ENCODE measurements around the gene MYH8. TPM values are rescaled to one million over a fixed set of nuclear protein-coding genes. Genes with fewer than 3 reads are reported as not detected.

The MYH8 gene
- total and polyA plus RNA-seq, 10 donors: 0.02 to 0.54 (median 0.15) TPM; not detected in 1

DNA sequence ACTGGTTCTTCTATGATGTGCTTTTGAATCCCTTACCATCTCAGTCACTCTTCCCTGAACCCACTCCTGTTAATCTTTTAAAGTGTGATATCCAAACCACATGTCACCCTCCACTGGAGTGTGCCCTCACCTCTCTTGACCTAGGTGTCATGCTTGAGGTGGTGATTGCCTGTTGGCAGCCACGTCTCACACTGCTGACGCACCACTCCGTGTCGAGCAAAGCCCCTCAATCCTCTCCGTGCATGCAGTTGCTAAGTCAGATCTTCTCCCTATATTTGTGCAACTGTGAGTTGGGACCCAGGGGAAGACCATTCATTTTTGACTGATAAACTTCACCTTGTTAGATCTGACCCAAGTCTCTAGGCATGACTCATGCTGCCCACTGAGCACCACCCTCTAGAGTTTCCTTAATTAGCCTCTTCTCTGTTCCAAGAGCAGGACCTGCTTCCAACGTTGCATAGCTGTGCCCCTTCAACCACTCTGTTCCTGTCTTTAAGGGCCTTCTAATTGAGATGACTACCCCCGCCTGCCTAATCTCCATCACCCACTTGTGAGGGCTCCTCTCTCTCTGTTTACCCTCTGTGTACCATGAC, 51.6 kb downstream of the MYH8 start:
- no peaks in the 10 kb centered on the region for H3K4me1 ChIP-seq
- no peaks in the 10 kb centered on the region for H3K27me3 ChIP-seq (replicated peaks in 1 of 7)
- no peak overlapping the region for H3K4me3 ChIP-seq
- WGBS, 5 donors: 77 to 83% (median 80%) methylated on average over 7 of the region's 7 CpGs
- H3K9me3 ChIP-seq: no peaks in the 10 kb centered on the region
- intact Hi-C loops (cut with DNase I; ENCODE audit: low total_unique reads): no loop called here
- no peaks in the 10 kb centered on the region for H3K36me3 ChIP-seq
- no peak for DNase-seq
- TF ChIP-seq POLR2AphosphoS5 (IDR thresholded peaks at IDR 0.05) (no peak), POLR2A (IDR thresholded peaks at IDR 0.05) (no peak), CTCF (IDR thresholded peaks at IDR 0.05 in 8 of 11, conservative IDR thresholded peaks at IDR 0.05 in 3 of 11) (no peak)
- H3K27ac ChIP-seq: no peak overlapping the region

DNA sequence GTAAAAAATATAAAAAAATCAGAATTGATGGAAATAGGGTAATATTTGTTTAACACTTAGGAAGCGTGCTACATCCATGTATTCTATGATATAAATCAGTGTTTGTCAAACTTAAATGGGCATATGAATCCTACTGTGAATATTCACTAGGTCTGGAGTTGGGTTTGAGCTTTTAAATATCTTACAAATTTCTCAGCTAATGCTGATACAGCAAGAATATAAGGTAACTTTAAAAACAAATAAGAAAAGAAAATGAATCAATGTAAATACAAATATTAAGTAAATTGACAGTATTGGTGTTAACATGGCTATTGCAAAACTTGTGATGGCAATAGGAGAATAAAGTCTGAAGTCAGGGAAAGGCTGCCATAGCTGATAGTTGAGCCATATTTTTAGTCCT, 52.5 kb downstream of the MYH8 start:
- H3K27ac ChIP-seq: no peak overlapping the region
- 57 to 85% (median 72%) methylated on average over 1 of the region's 1 CpG for WGBS, 5 donors
- no peak for TF ChIP-seq POLR2AphosphoS5 (IDR thresholded peaks at IDR 0.05)
- intact Hi-C loops (cut with DNase I; ENCODE audit: low total_unique reads): no loop called here
- H3K4me3 ChIP-seq: no peak overlapping the region
- H3K9me3 ChIP-seq: no peaks in the 10 kb centered on the region
- DNase-seq: no peak
- no peaks in the 10 kb centered on the region for H3K4me1 ChIP-seq
- no peaks in the 10 kb centered on the region for H3K36me3 ChIP-seq
- H3K27me3 ChIP-seq (replicated peaks in 1 of 7): no peaks in the 10 kb centered on the region

GRCh38 chr17:10368561-10368960, 53.2 kb downstream of the MYH8 start:
- H3K4me1 ChIP-seq: no peaks in the 10 kb centered on the region

DNA sequence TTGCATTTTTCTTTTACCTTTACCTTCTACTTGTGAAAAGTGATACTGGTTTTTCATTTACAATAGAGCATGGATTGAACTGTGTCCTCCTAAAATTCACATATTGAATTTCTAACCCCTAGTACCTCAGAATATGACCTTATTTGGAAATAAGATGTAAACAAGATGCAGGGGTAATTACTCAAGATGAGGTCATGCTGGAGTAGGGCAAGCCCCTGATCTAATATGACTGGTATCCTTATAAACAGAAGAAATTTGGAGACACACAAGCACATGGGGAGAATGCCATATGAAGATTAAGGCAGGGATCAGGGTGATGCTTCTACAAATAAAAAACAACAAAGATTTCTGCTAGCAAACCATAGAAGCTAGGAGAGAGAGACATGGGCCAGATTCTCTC, 61.2 kb downstream of the MYH8 start:
- H3K36me3 ChIP-seq: no peaks in the 10 kb centered on the region
- no peaks in the 10 kb centered on the region for H3K9me3 ChIP-seq
- no peaks in the 10 kb centered on the region for H3K4me1 ChIP-seq
- no peak overlapping the region for H3K4me3 ChIP-seq
- peaks cover 0 to 10% (median 0%) of the 10 kb centered on the region in 7 donors for H3K27me3 ChIP-seq (replicated peaks in 1 of 7)
- no peak for DNase-seq
- TF ChIP-seq POLR2A (IDR thresholded peaks at IDR 0.05) (no peak), POLR2AphosphoS5 (IDR thresholded peaks at IDR 0.05) (no peak), CTCF (IDR thresholded peaks at IDR 0.05 in 8 of 11, conservative IDR thresholded peaks at IDR 0.05 in 3 of 11) (no peak)
- H3K27ac ChIP-seq: no peak overlapping the region
- intact Hi-C loops (cut with DNase I; ENCODE audit: low total_unique reads): no loop called here

More at GRCh38 chr17:10368561-10368960, 53.2 kb downstream of the MYH8 start:
- H3K27ac ChIP-seq: no peak overlapping the region
- TF ChIP-seq POLR2A (IDR thresholded peaks at IDR 0.05) (no peak), POLR2AphosphoS5 (IDR thresholded peaks at IDR 0.05) (no peak), CTCF (IDR thresholded peaks at IDR 0.05 in 8 of 11, conservative IDR thresholded peaks at IDR 0.05 in 3 of 11) (no peak)
- intact Hi-C loops (cut with DNase I; ENCODE audit: low total_unique reads): no loop called here
- DNase-seq: no peak
- no peaks in the 10 kb centered on the region for H3K9me3 ChIP-seq
- H3K27me3 ChIP-seq (replicated peaks in 1 of 7): no peaks in the 10 kb centered on the region
- no peak overlapping the region for H3K4me3 ChIP-seq
- H3K36me3 ChIP-seq: no peaks in the 10 kb centered on the region
- WGBS, 5 donors: 89 to 94% (median 90%) methylated on average over 3 of the region's 3 CpGs

GRCh38 chr17:10357768-10358167, 64.0 kb downstream of the MYH8 start:
- DNase-seq: no peak

More at GRCh38 chr17:10357768-10358167, 64.0 kb downstream of the MYH8 start:
- 10 to 19% (median 15%) methylated on average over 4 of the region's 4 CpGs for WGBS, 5 donors
- Histone ChIP-seq H3K9me3 (no peaks in the 10 kb centered on the region), H3K4me3 (no peak overlapping the region), H3K36me3 (no peaks in the 10 kb centered on the region), H3K27me3 (replicated peaks in 1 of 7) (peaks cover 0 to 10% (median 0%) of the 10 kb centered on the region in 7 donors), H3K4me1 (no peaks in the 10 kb centered on the region), H3K27ac (no peak overlapping the region)
- TF ChIP-seq CTCF (IDR thresholded peaks at IDR 0.05 in 8 of 11, conservative IDR thresholded peaks at IDR 0.05 in 3 of 11) (peak in 9 of 11 experiments; percentile 21 to 65 (median 54)), POLR2AphosphoS5 (IDR thresholded peaks at IDR 0.05) (no peak)
- intact Hi-C loops (cut with DNase I; ENCODE audit: low total_unique reads): no loop called here

Measured in spleen (tissue), 11 donors.